BE2C (cell line): ENCODE measurements around the gene VAPB.
"Not testable (repeated sequence)": the region's sequence is repeated elsewhere in the genome, so short reads cannot be mapped to it uniquely, and the experiment has no call there.

Experiments
- DNase-seq: peaks from one replicate; pipeline ENCODE4 v3.0.0-alpha.2; 2020
- H3K27me3 ChIP-seq: fragments of 250-450 bp; sonication (Bioruptor Pico); 2 replicates; pipeline ENCODE4 v1.5.1; 2020; ENCODE audit warnings: mild to moderate bottlenecking
- H3K36me3 ChIP-seq: fragments of 250-450 bp; sonication (Bioruptor Pico); 2 replicates; pipeline ENCODE4 v1.5.1; 2020; ENCODE audit warnings: mild to moderate bottlenecking
- H3K4me1 ChIP-seq: fragments of 250-450 bp; sonication (Bioruptor Pico); 2 replicates; pipeline ENCODE4 v1.5.1; 2020
- H3K4me3 ChIP-seq: 2 replicates; pipeline ENCODE4 v1.5.1; 2011; ENCODE audit warnings: low read depth, low read length
- H3K9me3 ChIP-seq: fragments of 250-450 bp; sonication (Bioruptor Pico); 2 replicates; pipeline ENCODE4 v1.5.1; 2020
- CTCF ChIP-seq: IDR thresholded peaks from 2 replicates; pipeline ENCODE4 v1.5.1; 2012; ENCODE audit warnings: mild to moderate bottlenecking, low read depth, low read length

VAPB gene

GRCh38 chr20:58362970-58363369, 26.1 kb upstream of the VAPB start:
- Histone ChIP-seq H3K36me3 (no peaks in the 10 kb centered on the region), H3K4me1 (peaks cover 9% of the 10 kb centered on the region), H3K9me3 (no peaks in the 10 kb centered on the region), H3K27me3 (no peaks in the 10 kb centered on the region), H3K4me3 (no peak overlapping the region)
- DNase-seq, result no peak
- TF ChIP-seq CTCF, result no peak

- no peak overlapping the region for H3K4me3 ChIP-seq
Measured at GRCh38 chr20:58366866-58367265, 22.2 kb upstream of the VAPB start.

GRCh38 chr20:58372806-58373205, 16.2 kb upstream of the VAPB start:
- no peak overlapping the region for H3K4me3 ChIP-seq
- peaks cover 3% of the 10 kb centered on the region; the same call in 1 of the 2 replicates for H3K4me1 ChIP-seq
- H3K9me3 ChIP-seq, result no peaks in the 10 kb centered on the region
- H3K27me3 ChIP-seq, result no peaks in the 10 kb centered on the region
- no peak for DNase-seq
- TF ChIP-seq CTCF, result no peak
- no peaks in the 10 kb centered on the region for H3K36me3 ChIP-seq

More at GRCh38 chr20:58366866-58367265, 22.2 kb upstream of the VAPB start:
- no peak for DNase-seq
- H3K4me1 ChIP-seq, result no peaks in the 10 kb centered on the region
- no peaks in the 10 kb centered on the region for H3K27me3 ChIP-seq
- H3K36me3 ChIP-seq, result no peaks in the 10 kb centered on the region
- H3K9me3 ChIP-seq, result no peaks in the 10 kb centered on the region
- no peak for TF ChIP-seq CTCF

- not testable (repeated sequence) for H3K4me1 ChIP-seq, DNase-seq, H3K4me3 ChIP-seq, H3K27me3 ChIP-seq, H3K36me3 ChIP-seq, H3K9me3 ChIP-seq
Measured at GRCh38 chr20:58373296-58373695, 15.7 kb upstream of the VAPB start.

- no peaks in the 10 kb centered on the region for H3K36me3 ChIP-seq
- no peaks in the 10 kb centered on the region for H3K9me3 ChIP-seq
- TF ChIP-seq CTCF, result no peak
- no peak overlapping the region for H3K4me3 ChIP-seq
- peaks cover 3% of the 10 kb centered on the region; the same call in 1 of the 2 replicates for H3K4me1 ChIP-seq
- no peaks in the 10 kb centered on the region for H3K27me3 ChIP-seq
- no peak for DNase-seq
Measured at GRCh38 chr20:58374027-58374850, 14.8 kb upstream of the VAPB start.

GRCh38 chr20:58374906-58375758, 13.9 kb upstream of the VAPB start:
- no peak for TF ChIP-seq CTCF
- no peaks in the 10 kb centered on the region for H3K9me3 ChIP-seq
- no peaks in the 10 kb centered on the region for H3K27me3 ChIP-seq
- no peak overlapping the region for H3K4me3 ChIP-seq
- H3K36me3 ChIP-seq, result no peaks in the 10 kb centered on the region
- DNase-seq, result no peak
- peaks cover 3% of the 10 kb centered on the region; the same call in 1 of the 2 replicates for H3K4me1 ChIP-seq
